ENCODE data around the gene EEF1A1.

The EEF1A1 gene

GRCh38 chr6:73520688-73521350 is at the start of gene EEF1A1:
TSS of gene EEF1A1 (minus strand) at chr6:73521032. CDS start at chr6:73520026, 1,006 bp downstream.
- Histone ChIP-seq H3K36me3 (ENCODE audit: control insufficient read depth in 2 of 2, insufficient read depth in 1 of 2, low read length in 2 of 2) (peaks cover 6 to 49% of the 10 kb centered on the region in 2 experiments; a peak in 2 of 3 replicates), H3K4me3 (ENCODE audit: low read depth, low read length) (peak within 1 kb of the TSS; percentile 80), H3K9me3 (ENCODE audit: control insufficient read depth, insufficient read depth, low read depth, low read length) (no peaks in the 10 kb centered on the region), H3K27ac (ENCODE audit: extremely low read depth, low read depth, low read length) (peak within 1 kb of the TSS; percentile 94), H3K4me1 (ENCODE audit: control insufficient read depth, insufficient read depth, low read length) (no peaks in the 10 kb centered on the region)
- ChIA-PET CTCF (interaction anchor here (1.0 to 3.0 kb wide), 6 partner anchors 13 to 132 kb away, joined by 3 to 19 read pairs (median 5); partner anchors contain the start of gene SLC17A5), POLR2A (interaction anchor here (0.5 to 5.9 kb wide), 41 partner anchors 9 to 1723 kb away, joined by 3 to 88 read pairs (median 4); partner anchors contain the start of genes COX7A2, MTO1 and SLC17A5)
- TF ChIP-seq ZNF292 (tag by site-specific recombination; IDR thresholded peaks at IDR 0.05; ENCODE audit: borderline replicate concordance, low read depth): no peak
- TF ChIP-seq ZNF701 (tag by site-specific recombination; IDR thresholded peaks at IDR 0.05): no peak
- no peak for TF ChIP-seq ZNF274 (IDR thresholded peaks at IDR 0.05; ENCODE audit: low read length)
- no peak for TF ChIP-seq ZNF274 (tag by site-specific recombination; IDR thresholded peaks at IDR 0.05; ENCODE audit: borderline replicate concordance)
- TF ChIP-seq PRDM6 (tag by site-specific recombination; IDR thresholded peaks at IDR 0.05): no peak
- TF ChIP-seq OSR2 (tag by site-specific recombination; IDR thresholded peaks at IDR 0.05): no peak
- TF ChIP-seq ZNF48 (tag by site-specific recombination; IDR thresholded peaks at IDR 0.05): no peak
- TF ChIP-seq CTCF (tag by site-specific recombination; IDR thresholded peaks at IDR 0.05): peak; percentile 20; the same call in 1 of the 2 replicates
- no peak for TF ChIP-seq BCL6B (tag by site-specific recombination; IDR thresholded peaks at IDR 0.05)
- TF ChIP-seq ZNF488 (tag by site-specific recombination; IDR thresholded peaks at IDR 0.05): no peak
- peak; percentile 93 for TF ChIP-seq ZEB2 (tag by site-specific recombination; IDR thresholded peaks at IDR 0.05)
- no peak for TF ChIP-seq ZSCAN16 (tag by site-specific recombination; IDR thresholded peaks at IDR 0.05)
- TF ChIP-seq ZNF416 (tag by site-specific recombination; IDR thresholded peaks at IDR 0.05): no peak
- no peak for TF ChIP-seq ZNF155 (tag by site-specific recombination; IDR thresholded peaks at IDR 0.05)
- TF ChIP-seq ZNF248 (tag by site-specific recombination; IDR thresholded peaks at IDR 0.05): no peak
- TF ChIP-seq ZNF704 (tag by site-specific recombination; IDR thresholded peaks at IDR 0.05): no peak
- TF ChIP-seq ZNF10 (tag by site-specific recombination; IDR thresholded peaks at IDR 0.05): no peak
- TF ChIP-seq MZF1 (tag by site-specific recombination; IDR thresholded peaks at IDR 0.05; ENCODE audit: borderline replicate concordance): no peak
- TF ChIP-seq ZNF660 (tag by site-specific recombination; IDR thresholded peaks at IDR 0.05): peak; percentile 92
- no peak for TF ChIP-seq ZBTB49 (tag by site-specific recombination; IDR thresholded peaks at IDR 0.05; ENCODE audit: low read depth)
- TF ChIP-seq ZNF19 (tag by site-specific recombination; IDR thresholded peaks at IDR 0.05; ENCODE audit: low read depth): no peak
- TF ChIP-seq HIC1 (tag by site-specific recombination; IDR thresholded peaks at IDR 0.05): peak; percentile 100
- peak; percentile 51; the same call in 1 of the 2 replicates for TF ChIP-seq ZNF843 (tag by site-specific recombination; IDR thresholded peaks at IDR 0.05)
- TF ChIP-seq ZNF549 (tag by site-specific recombination; IDR thresholded peaks at IDR 0.05): no peak
- TF ChIP-seq ZNF768 (tag by site-specific recombination; IDR thresholded peaks at IDR 0.05): peak; percentile 58; the same call in 1 of the 2 replicates

Measured in HEK293 (cell line).